HepG2 (cell line): ENCODE data around the gene FNDC8. TPM values are rescaled to one million over a fixed set of nuclear protein-coding genes. Genes with fewer than 3 reads are reported as not detected.
A peak's percentile ranks its signal among the peaks of the same experiment; 100 is the strongest.

Experiments
- BRD4 ChIP-seq: sonication (generic); formaldehyde crosslinking; IDR thresholded peaks from 2 replicates; pipeline ENCODE4 v1.4.0; 2020; ENCODE audit warnings: missing genetic modification reagents
- HOMEZ ChIP-seq: IDR thresholded peaks from 2 replicates; pipeline ENCODE4 v1.6.1; 2016; ENCODE audit warnings: low read depth
- IRX3 ChIP-seq: sonication (generic); formaldehyde crosslinking; IDR thresholded peaks from 2 replicates; pipeline ENCODE4 v1.8.1; 2023; ENCODE audit warnings: mild to moderate bottlenecking, low read depth, missing genetic modification reagents, borderline replicate concordance
- KMT2B ChIP-seq: IDR thresholded peaks from 2 replicates; pipeline ENCODE4 v1.6.1; 2016; ENCODE audit warnings: missing genetic modification reagents, missing compliant biosample characterization
- MAFK ChIP-seq, 2 experiments: IDR thresholded peaks in 1 of 2; conservative IDR thresholded peaks in 1 of 2; 2 replicates each; pipeline ENCODE4 v1.6.1; 2011; ENCODE audit warnings: improper control_type of control experiment in 2 of 2, low read length in 2 of 2
- MTA1 ChIP-seq: sonication (generic); formaldehyde crosslinking; IDR thresholded peaks from 2 replicates; pipeline ENCODE4 v1.4.0; 2020; ENCODE audit warnings: missing genetic modification reagents, mild to moderate bottlenecking, borderline replicate concordance
- MYPOP ChIP-seq: sonication (generic); formaldehyde crosslinking; IDR thresholded peaks from 2 replicates; pipeline ENCODE4 v1.8.1; 2023; ENCODE audit warnings: mild to moderate bottlenecking, moderate library complexity, missing genetic modification reagents
- NCOA2 ChIP-seq: sonication (generic); formaldehyde crosslinking; IDR thresholded peaks from 2 replicates; pipeline ENCODE4 v1.8.0; 2022; ENCODE audit warnings: inconsistent platforms
- PBX2 ChIP-seq: IDR thresholded peaks from 2 replicates; pipeline ENCODE4 v1.6.1; 2016; ENCODE audit warnings: control low read depth
- PRDM10 ChIP-seq: sonication (generic); formaldehyde crosslinking; IDR thresholded peaks from 2 replicates; pipeline ENCODE4 v1.4.0; 2020; ENCODE audit warnings: low read depth, missing genetic modification reagents
- RNF2 ChIP-seq: fragments of 450-650 bp; conservative IDR thresholded peaks from 2 replicates; pipeline ENCODE4 v1.6.1; 2016; ENCODE audit warnings: low read depth
- SP2 ChIP-seq: sonication (generic); formaldehyde crosslinking; IDR thresholded peaks from 2 replicates; pipeline ENCODE4 v1.5.1; 2020; ENCODE audit warnings: mild to moderate bottlenecking, missing genetic modification reagents
- TFDP2 ChIP-seq: sonication (generic); formaldehyde crosslinking; IDR thresholded peaks from 2 replicates; pipeline ENCODE4 v1.4.0; 2020; ENCODE audit warnings: missing genetic modification reagents
- U2AF2 ChIP-seq: fragments of 200-400 bp; formaldehyde crosslinking; IDR thresholded peaks from 2 replicates; pipeline ENCODE4 v1.6.1; 2017; ENCODE audit warnings: low read depth, mild to moderate bottlenecking, low read length
- ZBTB42 ChIP-seq: sonication (generic); formaldehyde crosslinking; IDR thresholded peaks from 2 replicates; pipeline ENCODE4 v1.5.0; 2020; ENCODE audit warnings: mild to moderate bottlenecking, missing genetic modification reagents
- ZBTB7B ChIP-seq: sonication (generic); formaldehyde crosslinking; IDR thresholded peaks from 2 replicates; pipeline ENCODE4 v1.4.0; 2020; ENCODE audit warnings: missing genetic modification reagents
- ZKSCAN8 ChIP-seq: IDR thresholded peaks from 2 replicates; pipeline ENCODE4 v1.6.1; 2016; ENCODE audit warnings: borderline replicate concordance, missing genetic modification reagents, missing compliant biosample characterization
- ZNF317 ChIP-seq: sonication (generic); formaldehyde crosslinking; IDR thresholded peaks from 2 replicates; pipeline ENCODE4 v1.5.0; 2020; ENCODE audit warnings: mild to moderate bottlenecking, missing genetic modification reagents
- ZNF430 ChIP-seq: sonication (generic); formaldehyde crosslinking; IDR thresholded peaks from 2 replicates; pipeline ENCODE4 v1.9.0; 2021; ENCODE audit warnings: mild to moderate bottlenecking, missing genetic modification reagents
- ZNF660 ChIP-seq: sonication (generic); formaldehyde crosslinking; IDR thresholded peaks from 2 replicates; pipeline ENCODE4 v1.5.1; 2020; ENCODE audit warnings: mild to moderate bottlenecking, low read depth, missing genetic modification reagents, borderline replicate concordance
- ZNF850 ChIP-seq: sonication (generic); formaldehyde crosslinking; conservative IDR thresholded peaks from 2 replicates; pipeline ENCODE4 v1.9.0; 2021; ENCODE audit warnings: mild to moderate bottlenecking, missing genetic modification reagents
- ZSCAN21 ChIP-seq: sonication (generic); formaldehyde crosslinking; IDR thresholded peaks from 2 replicates; pipeline ENCODE4 v1.8.0; 2022; ENCODE audit warnings: mild to moderate bottlenecking, missing genetic modification reagents, moderate library complexity, borderline replicate concordance
- polyA plus RNA-seq, 8 experiments: library from polyadenylated mRNA; depleted of rRNA in 3 of 8; stranded (reverse) in 7 of 8; unstranded in 1 of 8; fragments of >200 nt; fragmentation: Illumina TruSeq in 4 of 8; extraction: Trizol in 4 of 8; gene quantifications; 2 replicates each; pipeline versions ENCODE4 v1.2.1 to v1.2.3, GENCODE V29; 2011 to 2016; ENCODE audit warnings: low read depth in 4 of 8, missing spikeins in 1 of 8, mixed read lengths in 1 of 8; ENCODE audit not compliant: insufficient read depth in 1 of 8
- total RNA-seq, 5 experiments: library from RNA; depleted of rRNA; stranded (reverse); fragments of >200 nt; fragmentation: Illumina TruSeq; extraction: Trizol; gene quantifications; 2 replicates each; pipeline ENCODE4 v1.2.3, GENCODE V29; 2016; ENCODE audit warnings: low read depth in 1 of 5

FNDC8 gene
- total and polyA plus RNA-seq, 2 of the 13 experiments (the other 11 are each of a cell fraction or from before 2014, with no cell fraction given) = not detected

- no peak for TF ChIP-seq HOMEZ (CRISPR knock-in tag)
- TF ChIP-seq ZNF850 (CRISPR knock-in tag) = no peak
- TF ChIP-seq MYPOP = no peak
- no peak for TF ChIP-seq KMT2B (CRISPR knock-in tag)
- TF ChIP-seq NCOA2 (CRISPR knock-in tag) = no peak
- no peak for TF ChIP-seq ZNF430
- no peak; the same call in 1 of the 2 replicates for TF ChIP-seq TFDP2
- no peak for TF ChIP-seq SP2 (CRISPR knock-in tag)
- TF ChIP-seq U2AF2 = no peak
- TF ChIP-seq PBX2 (CRISPR knock-in tag) = no peak
- no peak for TF ChIP-seq IRX3 (CRISPR knock-in tag)
- TF ChIP-seq RNF2 = no peak
- TF ChIP-seq ZNF660 = no peak
- TF ChIP-seq ZNF317 = 0 out of 2 replicates have a peak, but pooled peaks have one; percentile 54
- no peak for TF ChIP-seq BRD4 (CRISPR knock-in tag)
- TF ChIP-seq MTA1 (CRISPR knock-in tag) = no peak
- 0 out of 4 replicates have a peak, but pooled peaks of 1 of the 2 experiments have one; percentile 43 for TF ChIP-seq MAFK (conservative IDR thresholded peaks at IDR 0.05 in 1 of 2, IDR thresholded peaks at IDR 0.05 in 1 of 2; ENCODE audit: low read length in 2 of 2)
- no peak for TF ChIP-seq ZBTB42 (CRISPR knock-in tag)
- TF ChIP-seq ZSCAN21 = no peak
- peak; percentile 29; the same call in 1 of the 2 replicates for TF ChIP-seq ZBTB7B (CRISPR knock-in tag)
- no peak for TF ChIP-seq ZKSCAN8 (CRISPR knock-in tag)
- no peak for TF ChIP-seq PRDM10 (CRISPR knock-in tag)
Observed at GRCh38 chr17:35089586-35090296, 31.7 kb upstream of the FNDC8 start (continued).
